Measurements from ENCODE around the gene ZNF835. TPM values are rescaled to one million over a fixed set of nuclear protein-coding genes. Genes with fewer than 3 reads are reported as not detected.

ZNF835 gene
- total RNA-seq: 0.65 and 1.3 TPM in 2 replicates

DNA sequence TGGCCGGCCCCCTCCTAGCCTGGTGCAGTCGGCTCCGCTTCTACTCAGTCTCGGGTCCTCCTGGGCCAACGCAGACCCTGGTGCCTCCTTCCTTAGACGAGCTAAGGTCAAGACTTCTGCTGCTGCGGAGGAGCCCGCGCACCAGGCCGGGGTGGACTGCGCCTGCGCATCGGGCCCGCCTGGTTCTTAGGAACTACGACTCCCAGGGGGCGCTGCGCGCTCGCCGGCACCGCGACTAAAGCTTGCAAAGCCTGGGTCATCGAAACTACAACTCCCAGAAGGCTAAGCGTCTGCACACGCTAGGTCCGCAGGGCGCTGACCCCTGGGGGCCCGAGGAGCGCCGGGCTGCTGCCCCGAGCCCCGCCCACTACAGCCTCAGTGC is at the start of gene ZNF835:
Gene ZNF835 (minus strand): TSS at position 145 of the 382 bp plus-strand sequence. CDS start 6,559 bp downstream, outside the sequence.

DNA sequence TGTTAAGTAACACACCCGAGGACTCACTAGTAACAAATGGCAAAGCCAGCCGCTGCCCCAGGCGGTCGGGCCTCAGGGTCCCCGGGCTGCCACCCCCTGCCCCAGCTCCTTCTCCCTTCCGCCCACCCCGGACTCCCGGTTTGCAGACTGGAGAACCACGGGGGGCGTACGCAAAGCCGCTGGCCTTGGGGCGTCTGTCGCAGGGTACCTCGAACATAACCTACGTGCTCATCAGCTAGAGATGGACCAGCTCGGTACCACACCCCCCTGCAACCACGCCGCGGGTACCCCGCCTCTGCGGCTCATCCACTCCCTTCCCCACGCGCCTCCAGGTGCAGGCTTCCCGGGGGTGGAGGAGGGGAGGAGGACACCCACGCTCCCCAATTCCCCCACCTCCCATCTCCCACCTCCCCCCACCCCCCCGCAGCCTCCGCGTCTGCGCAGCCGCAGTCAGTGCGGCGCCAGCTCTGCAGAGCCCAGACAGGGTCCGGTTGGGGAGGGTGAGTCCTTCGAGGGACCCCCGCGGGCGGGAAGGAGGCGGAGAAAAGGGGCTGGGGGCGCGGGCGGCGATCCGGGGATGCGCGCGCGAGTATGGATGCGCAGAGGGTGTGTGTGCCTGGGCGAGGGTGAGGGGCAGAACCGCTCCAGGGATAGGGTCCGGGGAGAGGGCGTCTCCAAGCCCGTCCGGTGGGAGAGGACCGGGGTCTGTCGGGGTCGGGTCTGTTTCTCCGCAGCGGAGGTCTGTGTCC is 28.7 kb downstream of the ZNF835 start, which contains the start of gene SMIM17:
Gene SMIM17 (plus strand): TSS at position 449 of the 749 bp plus-strand sequence. CDS start 2,509 bp downstream, outside the sequence.

Other genes starting within 250 kb of the ZNF835 start
- 0.65 and 2.5 TPM in 2 replicates for gene ZNF667, start 194.4 kb downstream of the ZNF835 start, total RNA-seq
- 0.49 and 1.9 TPM in 2 replicates for gene ZNF471, start 163.9 kb downstream of the ZNF835 start, total RNA-seq
- gene ZFP28, start 132.8 kb downstream of the ZNF835 start, total RNA-seq: 2.1 and 4.3 TPM in 2 replicates
- gene ZNF470, start 104.3 kb downstream of the ZNF835 start, total RNA-seq: 0.65 and 1.5 TPM in 2 replicates
- gene ZNF71, start 76.5 kb downstream of the ZNF835 start, total RNA-seq: 6.8 and 11.2 TPM in 2 replicates
- 0.13 and 0.16 TPM in 2 replicates for gene SMIM17, start 28.6 kb downstream of the ZNF835 start, total RNA-seq
- gene PEG3, start 169.0 kb upstream of the ZNF835 start, total RNA-seq: 0.51 and 1.5 TPM in 2 replicates
- gene ZIM2, start 169.0 kb upstream of the ZNF835 start, total RNA-seq: not detected in 2 replicates